ENCODE measurements around the gene PPP2R2C.

Gene PPP2R2C

DNA sequence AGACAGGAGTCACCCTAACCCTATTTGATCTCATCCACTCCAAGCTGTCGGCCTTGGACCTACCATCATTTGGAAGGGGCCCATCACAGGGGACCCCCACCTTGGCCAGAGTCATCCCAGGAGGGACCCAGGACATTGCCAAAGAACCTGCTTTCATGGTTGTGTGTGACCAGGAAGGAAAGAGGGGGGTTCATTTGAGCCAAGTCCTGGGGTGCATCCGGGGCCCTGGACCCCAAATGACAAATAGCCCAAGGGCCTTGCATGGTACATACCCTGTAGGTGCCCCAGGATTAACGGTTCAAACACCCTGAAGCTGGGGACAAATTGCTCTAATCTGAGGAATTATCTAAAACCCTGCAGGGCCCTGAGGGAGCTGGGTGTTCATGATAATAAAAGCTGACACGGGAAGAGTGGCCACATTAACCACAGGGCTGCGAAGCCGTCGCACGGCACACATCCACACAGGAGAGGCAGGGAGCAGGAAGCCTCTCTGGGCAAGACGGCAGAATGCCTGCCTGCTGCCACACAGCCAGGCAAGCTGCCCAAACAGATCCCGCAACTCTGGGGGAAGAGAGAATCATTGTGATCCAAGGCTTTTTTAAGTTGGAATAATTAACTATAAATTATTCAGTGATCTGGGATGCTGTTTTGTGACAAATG is 28.2 kb upstream of the PPP2R2C start:
- TF ChIP-seq, protein P1, sequence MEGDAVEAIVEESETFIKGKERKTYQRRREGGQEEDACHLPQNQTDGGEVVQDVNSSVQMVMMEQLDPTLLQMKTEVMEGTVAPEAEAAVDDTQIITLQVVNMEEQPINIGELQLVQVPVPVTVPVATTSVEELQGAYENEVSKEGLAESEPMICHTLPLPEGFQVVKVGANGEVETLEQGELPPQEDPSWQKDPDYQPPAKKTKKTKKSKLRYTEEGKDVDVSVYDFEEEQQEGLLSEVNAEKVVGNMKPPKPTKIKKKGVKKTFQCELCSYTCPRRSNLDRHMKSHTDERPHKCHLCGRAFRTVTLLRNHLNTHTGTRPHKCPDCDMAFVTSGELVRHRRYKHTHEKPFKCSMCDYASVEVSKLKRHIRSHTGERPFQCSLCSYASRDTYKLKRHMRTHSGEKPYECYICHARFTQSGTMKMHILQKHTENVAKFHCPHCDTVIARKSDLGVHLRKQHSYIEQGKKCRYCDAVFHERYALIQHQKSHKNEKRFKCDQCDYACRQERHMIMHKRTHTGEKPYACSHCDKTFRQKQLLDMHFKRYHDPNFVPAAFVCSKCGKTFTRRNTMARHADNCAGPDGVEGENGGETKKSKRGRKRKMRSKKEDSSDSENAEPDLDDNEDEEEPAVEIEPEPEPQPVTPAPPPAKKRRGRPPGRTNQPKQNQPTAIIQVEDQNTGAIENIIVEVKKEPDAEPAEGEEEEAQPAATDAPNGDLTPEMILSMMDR (IDR thresholded peaks at IDR 0.05; ENCODE audit: extremely low read depth, missing control alignments), result no peak
- no peak for DNase-seq (ENCODE audit: low spot score)

DNA sequence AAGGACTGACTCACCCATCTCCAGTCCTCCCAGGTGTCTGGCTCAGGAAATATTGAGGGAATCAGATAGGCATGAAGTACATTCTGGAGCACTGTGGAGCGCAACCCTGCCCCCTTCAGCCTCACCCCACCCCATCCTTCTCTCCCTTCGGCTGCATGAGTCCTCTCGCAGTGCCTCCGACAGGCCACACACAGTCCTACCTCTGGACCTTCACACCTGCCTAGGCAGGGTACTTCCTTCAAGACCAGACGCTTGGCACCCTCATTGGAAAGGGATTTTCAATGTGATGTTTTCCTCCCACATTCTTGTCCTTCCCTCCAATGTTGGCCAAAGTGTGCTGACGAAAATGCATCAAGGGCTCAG is 26.8 kb upstream of the PPP2R2C start:
- DNase-seq (ENCODE audit: low spot score), result no peak

DNA sequence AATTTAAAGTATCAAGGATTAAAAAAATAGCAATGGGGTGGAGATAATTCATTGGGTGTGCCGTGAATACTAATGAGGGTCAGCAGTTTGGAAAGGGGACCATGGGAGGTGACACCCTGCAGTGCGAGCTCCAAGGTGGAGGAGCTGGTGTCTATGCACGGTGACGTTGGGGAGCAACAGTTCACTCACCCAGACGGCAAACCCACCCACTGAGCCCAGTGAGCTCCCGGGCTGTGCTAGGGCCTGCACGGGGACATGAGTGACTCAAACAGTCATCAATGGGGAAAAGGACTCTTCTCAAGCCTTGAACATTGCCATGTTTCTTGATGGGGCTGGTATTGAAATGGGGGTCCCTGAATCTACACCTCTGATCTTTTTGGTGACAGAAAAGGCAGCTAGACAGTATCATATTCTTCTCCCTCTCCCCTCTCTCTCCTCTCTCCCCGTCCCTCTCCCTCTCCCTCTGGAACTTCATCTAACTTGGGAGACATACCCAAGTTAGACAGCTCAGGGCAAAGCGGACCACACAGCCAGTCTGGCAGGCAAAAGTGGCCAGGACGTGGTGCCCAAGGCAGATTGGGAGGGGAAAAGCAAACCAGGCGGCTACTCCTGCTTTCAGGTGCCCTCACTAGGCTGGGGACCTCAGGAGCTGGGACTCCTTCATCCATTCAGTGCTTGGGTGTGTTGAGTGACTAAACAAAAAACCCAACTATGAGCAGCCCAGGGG is 26.3 kb upstream of the PPP2R2C start:
- TF ChIP-seq, protein P1 (IDR thresholded peaks at IDR 0.05; ENCODE audit: extremely low read depth, missing control alignments), result no peak
- no peak for DNase-seq (ENCODE audit: low spot score)

More for the DNA sequence above, 26.8 kb upstream of the PPP2R2C start:
- TF ChIP-seq, protein P1 (IDR thresholded peaks at IDR 0.05; ENCODE audit: extremely low read depth, missing control alignments), result no peak

DNA sequence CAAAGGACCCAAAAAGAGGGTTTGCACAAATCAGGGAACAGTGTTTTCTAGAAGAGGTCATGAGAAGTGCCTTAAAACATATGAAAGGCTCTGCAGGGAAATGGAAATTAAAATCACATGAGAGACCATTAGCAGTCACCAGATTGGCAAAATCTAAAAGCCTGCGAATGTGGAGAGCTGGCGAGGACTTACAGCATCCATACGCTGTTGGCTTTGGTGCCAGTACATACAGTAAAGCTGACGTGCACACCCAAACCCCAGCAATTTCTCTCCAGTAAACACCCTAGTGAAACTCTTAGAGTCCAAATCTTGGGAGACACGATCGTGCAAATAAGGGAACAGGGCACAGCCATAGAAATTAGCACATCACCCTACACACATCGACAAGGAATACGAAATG is 25.4 kb upstream of the PPP2R2C start:
- TF ChIP-seq, protein P1 (IDR thresholded peaks at IDR 0.05; ENCODE audit: extremely low read depth, missing control alignments), result no peak
- no peak for DNase-seq (ENCODE audit: low spot score)

DNA sequence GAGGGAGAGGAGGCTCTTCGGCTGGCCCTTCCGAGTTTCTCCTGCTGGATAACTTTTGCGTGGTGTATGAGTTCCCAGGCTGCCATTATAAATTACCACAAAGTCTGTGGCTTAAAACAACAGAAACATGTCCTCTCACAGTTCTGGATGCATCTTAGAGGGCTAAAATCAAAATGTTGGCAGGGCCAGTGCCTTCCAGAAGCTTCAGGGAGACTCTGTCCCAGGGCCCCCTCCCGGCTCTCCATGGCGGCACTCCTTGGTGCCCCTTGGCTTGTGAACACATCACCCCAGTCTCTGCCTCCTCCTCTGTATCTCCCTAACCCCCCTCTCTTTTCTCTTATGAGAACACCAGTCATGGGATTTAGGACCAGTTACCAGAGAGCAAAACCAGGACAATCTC is 23.3 kb upstream of the PPP2R2C start:
- DNase-seq (ENCODE audit: low spot score), result no peak
- TF ChIP-seq, protein P1 (IDR thresholded peaks at IDR 0.05; ENCODE audit: extremely low read depth, missing control alignments), result no peak

DNA sequence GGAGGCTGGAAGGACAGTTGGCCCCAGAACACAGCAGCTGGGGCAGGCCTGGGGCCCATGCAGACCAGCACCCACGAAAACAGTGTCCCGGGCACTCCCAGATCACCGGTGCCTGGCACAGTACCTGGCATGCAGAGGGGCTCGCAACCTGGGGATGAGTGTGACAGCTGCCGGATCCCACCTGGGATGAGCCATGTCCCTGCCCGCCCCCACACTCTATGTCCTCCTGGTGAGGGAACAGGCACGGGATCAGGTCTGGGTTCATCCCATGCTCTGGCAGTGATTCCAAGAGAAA is 22.8 kb upstream of the PPP2R2C start:
- DNase-seq (ENCODE audit: low spot score), result no peak
- TF ChIP-seq, protein P1 (IDR thresholded peaks at IDR 0.05; ENCODE audit: extremely low read depth, missing control alignments), result no peak

DNA sequence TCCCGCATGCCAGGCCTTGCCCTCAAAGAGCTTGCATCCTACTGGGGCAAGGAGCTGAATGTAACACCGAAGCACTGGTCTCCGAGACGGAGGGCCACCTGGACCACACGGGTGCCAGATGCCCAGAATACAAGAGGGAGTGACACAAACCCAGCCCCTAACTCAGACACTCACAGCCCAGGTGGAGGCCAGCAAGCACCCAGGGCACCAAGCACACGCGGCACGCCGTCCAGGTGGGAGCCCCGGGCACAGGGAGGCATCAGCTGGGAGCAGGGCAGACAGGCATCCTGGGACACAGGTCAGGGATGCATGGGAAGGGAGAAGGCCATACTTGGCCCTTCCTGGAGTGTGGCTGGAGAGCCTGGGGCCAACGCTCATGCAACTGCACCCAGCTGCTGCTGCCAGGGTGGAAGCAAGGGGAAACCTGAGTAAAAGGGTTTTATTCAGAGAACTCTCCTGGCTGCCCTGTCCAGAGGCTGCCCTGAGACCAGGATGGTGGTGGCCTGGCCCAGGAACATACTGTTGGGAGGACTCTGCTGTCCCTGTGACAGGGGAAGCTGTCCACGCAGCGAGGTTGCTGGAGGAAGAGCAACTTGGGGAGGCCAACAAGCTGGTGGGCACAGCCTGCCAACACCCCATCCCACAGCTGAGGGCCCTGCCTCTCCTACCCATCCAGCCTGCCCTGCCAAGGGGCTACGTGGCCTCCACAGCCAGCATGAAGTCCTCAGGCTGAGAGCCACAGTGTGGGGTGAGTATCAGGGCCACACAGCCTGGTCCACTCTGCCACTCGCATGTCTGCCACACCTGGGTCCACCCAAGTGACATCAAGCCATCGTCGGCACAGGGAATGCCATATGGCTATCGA is 22.2 kb upstream of the PPP2R2C start:
- TF ChIP-seq, protein P1 (IDR thresholded peaks at IDR 0.05; ENCODE audit: extremely low read depth, missing control alignments), result no peak
- DNase-seq (ENCODE audit: low spot score), result no peak

All from GM20000 (cell line).